Panc1 (cell line): ENCODE data around the gene CYP24A1.

Experiments used
- POLR2AphosphoS5 ChIP-seq: IDR thresholded peaks from 2 replicates; pipeline ENCODE4 v1.6.1; 2012; ENCODE audit warnings: mild to moderate bottlenecking, low read depth, low read length, moderate library complexity
- SIN3A ChIP-seq: IDR thresholded peaks from 2 replicates; pipeline ENCODE4 v1.6.1; 2012; ENCODE audit warnings: low read depth, mild to moderate bottlenecking, low read length, moderate library complexity, borderline replicate concordance; ENCODE audit not compliant: insufficient read depth
- TCF7L2 ChIP-seq: IDR thresholded peaks from 2 replicates; pipeline ENCODE4 v1.6.1; 2011; ENCODE audit warnings: mild to moderate bottlenecking, low read depth, low read length, inconsistent platforms
- TF ChIP-seq, protein P1 (sequence below): fragments of 450-650 bp; IDR thresholded peaks from 2 replicates; pipeline ENCODE4 v1.5.1; 2017; ENCODE audit warnings: mild to moderate bottlenecking
- TF ChIP-seq, protein P2 (sequence below), 2 experiments: IDR thresholded peaks; 2 replicates each; pipeline ENCODE4 v1.6.1; 2011 to 2012; ENCODE audit warnings: low read depth in 2 of 2, control low read depth in 1 of 2, low read length in 1 of 2, mild to moderate bottlenecking in 1 of 2, moderate library complexity in 1 of 2; ENCODE audit not compliant: insufficient read depth in 1 of 2

DNA sequence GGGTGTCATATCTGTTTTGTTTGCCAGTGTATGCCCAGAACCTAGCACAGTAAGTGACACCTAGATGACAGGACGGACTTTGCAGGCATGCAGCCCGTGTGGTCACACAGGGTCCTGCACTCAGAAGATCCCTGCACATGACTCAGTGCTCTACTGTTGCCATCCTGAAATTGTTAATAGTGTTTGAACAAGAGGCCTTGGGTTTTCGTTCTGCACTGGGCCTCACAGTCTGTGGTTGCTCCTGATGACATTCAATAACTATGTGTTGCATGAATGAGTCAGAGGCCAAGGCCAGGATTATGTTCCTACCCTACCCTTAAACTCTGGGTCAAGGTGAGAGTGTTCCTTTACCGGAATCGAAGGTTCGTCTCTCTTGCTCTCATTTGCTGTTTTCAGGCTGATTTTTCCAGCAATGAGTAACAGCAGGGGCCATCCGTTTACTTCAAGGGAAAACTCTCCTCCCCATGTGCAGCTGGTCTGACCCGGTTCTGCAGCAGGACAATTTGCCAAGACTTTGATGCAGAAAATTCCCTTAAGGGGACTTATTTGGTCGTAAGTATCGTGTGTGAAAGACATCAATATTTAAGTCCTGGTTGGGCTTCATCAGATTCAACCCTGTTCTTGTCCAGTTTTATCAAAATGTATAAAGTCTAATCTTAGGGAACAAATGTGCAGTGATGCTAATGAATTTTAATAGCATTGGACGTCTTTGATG is 21.1 kb upstream of the CYP24A1 start:
- TF ChIP-seq, protein P1, sequence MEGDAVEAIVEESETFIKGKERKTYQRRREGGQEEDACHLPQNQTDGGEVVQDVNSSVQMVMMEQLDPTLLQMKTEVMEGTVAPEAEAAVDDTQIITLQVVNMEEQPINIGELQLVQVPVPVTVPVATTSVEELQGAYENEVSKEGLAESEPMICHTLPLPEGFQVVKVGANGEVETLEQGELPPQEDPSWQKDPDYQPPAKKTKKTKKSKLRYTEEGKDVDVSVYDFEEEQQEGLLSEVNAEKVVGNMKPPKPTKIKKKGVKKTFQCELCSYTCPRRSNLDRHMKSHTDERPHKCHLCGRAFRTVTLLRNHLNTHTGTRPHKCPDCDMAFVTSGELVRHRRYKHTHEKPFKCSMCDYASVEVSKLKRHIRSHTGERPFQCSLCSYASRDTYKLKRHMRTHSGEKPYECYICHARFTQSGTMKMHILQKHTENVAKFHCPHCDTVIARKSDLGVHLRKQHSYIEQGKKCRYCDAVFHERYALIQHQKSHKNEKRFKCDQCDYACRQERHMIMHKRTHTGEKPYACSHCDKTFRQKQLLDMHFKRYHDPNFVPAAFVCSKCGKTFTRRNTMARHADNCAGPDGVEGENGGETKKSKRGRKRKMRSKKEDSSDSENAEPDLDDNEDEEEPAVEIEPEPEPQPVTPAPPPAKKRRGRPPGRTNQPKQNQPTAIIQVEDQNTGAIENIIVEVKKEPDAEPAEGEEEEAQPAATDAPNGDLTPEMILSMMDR = no peak; the same call in 1 of the 2 replicates
- TF ChIP-seq TCF7L2 (no peak), POLR2AphosphoS5 (no peak), SIN3A (no peak)
- TF ChIP-seq, protein P2, sequence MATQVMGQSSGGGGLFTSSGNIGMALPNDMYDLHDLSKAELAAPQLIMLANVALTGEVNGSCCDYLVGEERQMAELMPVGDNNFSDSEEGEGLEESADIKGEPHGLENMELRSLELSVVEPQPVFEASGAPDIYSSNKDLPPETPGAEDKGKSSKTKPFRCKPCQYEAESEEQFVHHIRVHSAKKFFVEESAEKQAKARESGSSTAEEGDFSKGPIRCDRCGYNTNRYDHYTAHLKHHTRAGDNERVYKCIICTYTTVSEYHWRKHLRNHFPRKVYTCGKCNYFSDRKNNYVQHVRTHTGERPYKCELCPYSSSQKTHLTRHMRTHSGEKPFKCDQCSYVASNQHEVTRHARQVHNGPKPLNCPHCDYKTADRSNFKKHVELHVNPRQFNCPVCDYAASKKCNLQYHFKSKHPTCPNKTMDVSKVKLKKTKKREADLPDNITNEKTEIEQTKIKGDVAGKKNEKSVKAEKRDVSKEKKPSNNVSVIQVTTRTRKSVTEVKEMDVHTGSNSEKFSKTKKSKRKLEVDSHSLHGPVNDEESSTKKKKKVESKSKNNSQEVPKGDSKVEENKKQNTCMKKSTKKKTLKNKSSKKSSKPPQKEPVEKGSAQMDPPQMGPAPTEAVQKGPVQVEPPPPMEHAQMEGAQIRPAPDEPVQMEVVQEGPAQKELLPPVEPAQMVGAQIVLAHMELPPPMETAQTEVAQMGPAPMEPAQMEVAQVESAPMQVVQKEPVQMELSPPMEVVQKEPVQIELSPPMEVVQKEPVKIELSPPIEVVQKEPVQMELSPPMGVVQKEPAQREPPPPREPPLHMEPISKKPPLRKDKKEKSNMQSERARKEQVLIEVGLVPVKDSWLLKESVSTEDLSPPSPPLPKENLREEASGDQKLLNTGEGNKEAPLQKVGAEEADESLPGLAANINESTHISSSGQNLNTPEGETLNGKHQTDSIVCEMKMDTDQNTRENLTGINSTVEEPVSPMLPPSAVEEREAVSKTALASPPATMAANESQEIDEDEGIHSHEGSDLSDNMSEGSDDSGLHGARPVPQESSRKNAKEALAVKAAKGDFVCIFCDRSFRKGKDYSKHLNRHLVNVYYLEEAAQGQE (IDR thresholded peaks at IDR 0.05; ENCODE audit: insufficient read depth in 1 of 2, low read depth in 2 of 2, low read length in 1 of 2) = no peak
